ENCODE results near the gene FAM229B.
"Not testable (repeated sequence)": the region's sequence is repeated elsewhere in the genome, so short reads cannot be mapped to it uniquely, and the experiment has no call there.

The FAM229B gene

GRCh38 chr6:112087136-112087911 is at the start of gene FAM229B, which contains the start of gene TUBE1:
Gene FAM229B (plus strand): TSS chr6:112087591. CDS start chr6:112099284, 11,693 bp downstream.
Gene TUBE1 (minus strand): TSS chr6:112087482. CDS start chr6:112087434, 48 bp downstream.
- DNase-seq, result peak; percentile 86 to 87

DNA sequence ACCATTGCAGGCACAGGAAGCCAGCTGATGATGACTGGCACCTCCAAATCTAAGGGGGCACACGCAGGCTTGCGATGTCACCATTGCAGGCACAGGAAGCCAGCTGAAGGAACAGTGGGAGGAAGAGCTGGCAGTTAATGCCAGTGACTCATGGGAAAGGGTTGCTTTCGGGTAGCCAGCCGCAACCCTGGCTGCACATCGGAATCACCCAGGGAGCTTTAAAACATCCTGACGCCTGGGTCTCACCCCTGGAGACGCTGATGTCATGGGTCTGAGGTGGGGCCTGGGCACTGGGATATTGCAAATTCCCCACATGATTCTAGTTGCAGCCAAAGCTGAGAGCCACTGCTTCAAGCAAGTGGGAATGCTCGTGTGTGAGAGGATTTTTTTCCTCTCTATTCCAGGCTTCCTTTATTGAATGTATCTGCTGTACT is 49.6 kb upstream of the FAM229B start:
- no peak for DNase-seq

DNA sequence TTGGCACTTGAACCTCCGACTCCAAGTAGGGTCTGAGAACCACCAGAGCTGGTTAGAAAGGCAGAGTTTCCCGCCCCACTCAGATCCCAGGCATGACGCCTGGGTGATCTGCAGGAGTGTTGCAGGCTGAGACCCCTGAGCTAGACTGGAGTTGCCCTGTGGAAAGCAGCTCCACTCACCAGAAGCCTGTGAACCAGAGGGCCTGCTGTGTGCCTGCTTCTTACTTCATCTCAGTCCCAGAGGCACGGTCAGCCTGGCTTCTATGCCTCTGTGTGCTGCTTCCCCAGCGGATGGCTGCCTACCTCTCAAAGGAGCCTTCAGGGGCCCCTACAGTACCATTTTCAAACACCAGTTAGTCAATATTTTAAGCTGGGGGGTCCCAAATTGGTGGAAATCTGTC is 49.1 kb upstream of the FAM229B start:
- no peak for DNase-seq

DNA sequence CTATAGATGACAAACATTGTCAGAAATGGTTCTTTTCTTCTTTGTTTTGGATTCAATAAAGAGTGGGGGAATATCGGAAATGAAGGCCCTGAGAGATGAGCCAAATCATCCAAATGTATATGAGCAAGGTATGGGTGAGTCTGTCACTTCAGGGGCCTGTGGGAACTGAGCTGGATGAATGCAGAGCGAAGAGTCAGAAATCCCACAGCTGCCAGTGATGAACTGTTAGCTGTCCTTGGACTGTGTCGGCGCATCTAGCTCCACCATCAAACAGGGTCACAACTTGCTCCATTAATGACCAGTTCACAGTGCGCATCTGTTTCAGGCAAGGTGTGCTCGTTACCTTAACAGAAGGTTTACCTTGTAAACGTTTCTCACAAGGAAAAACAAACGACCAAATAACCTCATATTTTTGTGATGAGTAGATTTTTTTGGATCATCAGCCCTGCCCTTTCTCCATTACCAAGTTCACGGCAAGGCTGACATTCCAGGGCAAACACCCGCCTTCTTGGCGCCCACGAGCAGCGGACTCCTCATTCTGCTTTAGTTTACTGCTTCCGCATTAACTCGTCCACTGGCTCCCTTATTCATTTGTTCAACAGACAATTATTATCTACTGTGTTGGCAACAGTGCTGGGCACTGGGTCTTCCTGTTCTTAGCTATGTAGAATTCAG is 48.5 kb upstream of the FAM229B start:
- no peak for DNase-seq

- no peak for DNase-seq
Measured at GRCh38 chr6:112039431-112039770, 48.0 kb upstream of the FAM229B start.

DNA sequence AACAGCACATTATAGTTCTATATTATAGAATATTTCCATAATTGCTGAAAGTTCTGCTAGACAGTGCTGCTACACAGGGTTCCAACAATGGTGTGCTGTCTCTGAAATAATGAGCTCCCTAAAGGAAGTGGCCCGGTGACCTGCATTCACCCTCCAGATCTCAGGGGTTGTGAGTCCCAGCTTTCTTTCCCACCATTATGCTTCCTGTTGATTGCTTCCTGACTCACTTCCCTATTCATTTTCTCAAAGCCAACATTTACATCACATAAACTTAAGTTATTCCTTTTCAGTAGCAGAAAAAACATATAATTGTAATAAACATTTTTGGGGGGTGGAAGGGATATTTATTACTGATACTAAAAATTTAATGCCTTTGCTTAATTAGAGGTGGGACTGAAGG is 46.4 kb upstream of the FAM229B start:
- no peak for DNase-seq

GRCh38 chr6:112041535-112041934 is 45.9 kb upstream of the FAM229B start:
- no peak for DNase-seq

DNA sequence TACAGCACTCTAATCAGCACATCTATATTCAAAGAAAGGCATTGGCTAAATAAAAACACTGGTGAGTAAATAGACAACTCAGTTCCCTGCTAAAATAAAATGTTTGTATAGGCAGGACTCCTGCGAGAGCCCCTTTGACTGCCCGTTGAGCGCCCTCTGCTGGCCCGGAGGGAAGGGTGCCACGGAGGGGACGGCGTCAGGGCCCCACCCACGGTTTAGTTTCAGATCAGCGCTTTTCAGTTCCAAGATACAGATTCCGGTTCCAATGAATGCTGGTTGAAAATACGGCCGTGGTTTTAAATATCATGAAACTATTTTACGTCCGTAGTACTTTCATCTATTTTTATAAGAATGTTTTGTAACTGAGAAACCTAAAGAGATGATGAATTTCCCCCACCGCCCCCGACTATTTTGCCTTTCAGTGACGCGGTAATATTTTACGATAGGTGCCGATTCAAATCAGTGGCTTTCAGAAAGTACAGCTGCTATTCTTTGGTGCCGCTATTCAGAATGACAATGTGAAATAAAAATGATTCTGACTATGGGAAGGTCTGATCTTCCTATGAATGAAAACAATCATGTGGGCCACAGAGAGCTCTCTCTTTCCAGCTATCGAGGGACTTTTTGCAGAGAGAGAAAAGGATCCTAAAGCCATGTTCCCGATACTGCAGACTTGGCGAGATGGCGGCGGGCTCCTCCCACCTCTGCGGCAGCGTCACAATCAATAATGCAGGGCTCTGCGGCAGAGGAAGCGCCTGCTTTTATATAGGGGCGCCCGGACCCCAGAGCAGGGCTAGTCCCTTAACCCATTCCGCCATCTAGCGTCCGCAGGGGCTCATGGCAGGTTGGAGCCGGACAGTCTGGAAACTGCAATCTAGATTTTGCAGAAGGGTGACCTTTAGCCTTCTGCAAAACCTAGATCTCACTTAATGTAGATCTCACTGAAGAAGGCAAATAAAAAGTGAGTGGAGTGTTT is 44.1 kb upstream of the FAM229B start:
- peak; percentile 88 to 91 for DNase-seq

- no peak for DNase-seq
Measured at GRCh38 chr6:112044196-112044595, 43.2 kb upstream of the FAM229B start.

GRCh38 chr6:112044856-112045255 is 42.5 kb upstream of the FAM229B start:
- DNase-seq, result no peak

- not testable (repeated sequence) for DNase-seq
Measured at GRCh38 chr6:112047523-112047922, 39.9 kb upstream of the FAM229B start.

- DNase-seq, result no peak
Measured at GRCh38 chr6:112049026-112049799, 38.2 kb upstream of the FAM229B start.

- DNase-seq, result no peak
Measured at GRCh38 chr6:112049996-112050395, 37.4 kb upstream of the FAM229B start.

DNA sequence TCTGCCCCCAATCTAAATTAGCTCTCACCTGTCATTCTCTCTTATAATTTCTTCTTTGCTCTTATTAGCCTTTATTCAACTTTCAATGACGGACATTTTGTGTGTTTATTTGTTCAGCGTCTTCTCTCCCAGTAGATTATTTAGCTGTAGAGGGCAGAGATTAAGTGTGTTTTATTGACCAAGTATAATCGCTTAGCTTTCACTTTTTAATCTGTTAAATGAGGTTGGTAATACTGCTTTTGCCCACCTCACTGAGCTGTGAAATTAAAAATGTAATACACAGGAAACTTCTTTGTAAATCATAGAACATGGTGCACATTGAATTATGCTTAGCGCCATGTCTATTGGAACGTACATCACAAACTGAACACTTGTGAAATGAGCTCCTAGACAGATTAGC is 37.0 kb upstream of the FAM229B start:
- no peak for DNase-seq

- not testable (repeated sequence) for DNase-seq
Measured at GRCh38 chr6:112051251-112051740, 36.1 kb upstream of the FAM229B start.

DNA sequence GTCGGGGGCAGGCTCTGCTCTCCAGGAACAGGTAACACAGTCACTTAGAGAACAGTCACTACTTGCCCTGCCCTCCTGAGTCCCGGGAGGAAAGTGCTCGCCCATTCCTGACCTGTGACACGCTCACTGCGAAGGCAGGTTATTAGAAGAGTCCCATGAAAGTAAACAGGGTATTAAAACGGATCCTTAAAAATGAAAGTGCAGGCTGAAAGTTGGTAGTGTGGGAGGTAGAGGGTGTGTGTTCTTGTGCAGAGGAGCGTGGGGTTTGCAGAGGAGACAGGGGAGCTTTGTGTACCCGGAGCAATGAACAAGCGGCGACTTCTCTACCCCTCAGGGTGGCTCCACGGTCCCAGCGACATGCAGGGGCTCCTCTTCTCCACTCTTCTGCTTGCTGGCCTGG is 33.4 kb upstream of the FAM229B start, which contains the start of gene CCN6:
Gene CCN6, plus strand, starts transcription at position 104 of the 400 bp plus-strand sequence. Its CDS starts 254 bp downstream, at position 358.
- no peak for DNase-seq

DNA sequence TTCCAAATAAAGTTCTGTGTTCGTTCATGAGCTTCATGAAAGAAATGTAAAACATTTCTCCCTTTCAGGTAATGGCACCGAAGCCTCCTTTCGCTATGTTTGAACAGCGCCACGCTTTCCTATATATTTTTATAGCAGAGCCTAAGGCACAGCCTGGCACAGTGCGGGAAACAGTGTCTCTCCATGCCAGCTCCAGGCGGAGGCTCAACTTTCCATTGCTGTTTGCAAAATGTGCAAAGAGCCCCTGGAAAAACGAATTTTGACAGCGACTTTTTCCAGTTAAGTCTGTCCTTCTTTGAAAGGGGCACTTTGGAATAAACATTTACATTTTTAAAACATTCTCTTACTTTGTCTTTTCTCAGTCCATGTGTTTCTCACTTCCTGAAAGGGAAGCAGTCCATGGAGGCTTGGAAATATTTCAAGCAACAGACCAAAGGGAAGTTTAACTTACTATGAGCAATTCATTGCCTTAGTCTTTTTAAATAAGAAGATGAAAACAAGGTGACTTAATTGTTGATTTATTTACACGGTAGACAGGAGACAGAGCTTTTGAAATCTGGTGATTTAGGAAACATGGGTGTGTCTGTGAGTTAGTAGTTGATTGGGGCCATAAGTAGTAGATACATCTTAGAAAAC is 32.7 kb upstream of the FAM229B start:
- DNase-seq, result no peak

GRCh38 chr6:112058243-112059032 is 29.0 kb upstream of the FAM229B start:
- DNase-seq, result no peak

DNA sequence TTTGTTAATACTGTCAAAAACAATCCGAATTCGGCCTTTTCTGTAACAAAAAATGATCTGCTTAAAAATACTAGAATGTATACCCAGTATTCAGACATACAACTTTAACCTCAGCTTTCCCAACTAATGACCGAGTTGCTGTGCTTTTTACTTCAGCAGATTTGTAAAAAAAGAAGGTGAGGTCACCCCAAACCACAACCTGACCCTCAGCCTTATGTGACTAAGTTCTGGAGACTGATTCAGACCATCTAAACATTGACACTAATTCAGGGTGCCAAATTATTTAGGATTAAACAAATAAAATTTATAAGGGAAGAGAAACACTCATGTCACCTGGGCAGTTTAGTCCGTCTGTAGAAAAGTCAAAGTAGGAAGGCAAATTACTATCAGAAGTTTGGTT is 25.8 kb upstream of the FAM229B start:
- DNase-seq, result no peak

DNA sequence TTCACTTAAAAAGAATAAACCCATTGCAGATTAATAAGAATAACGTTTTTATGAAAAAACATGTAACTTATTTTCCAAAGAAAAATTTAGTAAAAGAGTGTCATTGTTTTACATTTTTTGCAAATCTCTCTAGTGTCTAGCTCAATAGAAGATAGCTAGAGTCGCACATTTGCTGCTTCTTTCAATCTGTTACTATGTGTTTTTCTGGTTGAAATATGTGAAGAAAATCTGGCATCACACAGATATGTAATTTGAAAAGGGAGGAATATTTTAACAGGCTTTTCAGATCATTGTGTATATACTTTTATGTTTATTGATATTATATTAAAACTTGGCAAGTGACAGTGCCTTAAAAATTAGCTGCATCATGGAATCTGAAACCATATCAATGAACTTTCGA is 24.4 kb upstream of the FAM229B start:
- no peak for DNase-seq
